Measurements from ENCODE around the gene BEND5. TPM values are rescaled to one million over a fixed set of nuclear protein-coding genes. Genes with fewer than 3 reads are reported as not detected.

BEND5 gene
- total and polyA plus RNA-seq, 2 of the 13 experiments (the other 11 are each of a cell fraction or from before 2014, with no cell fraction given), result 0.11 TPM; not detected in 1

GRCh38 chr1:48715921-48716320, 60.8 kb downstream of the BEND5 start:
- WGBS (ENCODE audit: low lambda C conversion rate), result 39% methylated on average over 5 of the region's 5 CpGs
- H3K9ac ChIP-seq (ENCODE audit: insufficient read depth, low read depth, low read length), result no peak overlapping the region
- POLR2A ChIA-PET, result no interaction called here
- H3K4me1 ChIP-seq (ENCODE audit: insufficient read depth, low read length), result no peaks in the 10 kb centered on the region
- intact Hi-C loops (cut with micrococcal nuclease; ENCODE audit: unreplicated experiment), result no loop called here
- CTCF ChIA-PET (ENCODE audit: low intra/inter-chr PET ratio, low total read pairs), result no interaction called here
- H3K79me2 ChIP-seq (ENCODE audit: insufficient read depth, low read length), result no peaks in the 10 kb centered on the region
- H3K4me2 ChIP-seq (ENCODE audit: low read depth, low read length), result no peak overlapping the region
- no peak for TF ChIP-seq PBX2 (CRISPR knock-in tag; IDR thresholded peaks at IDR 0.05)
- no peak for TF ChIP-seq HES4 (CRISPR knock-in tag; IDR thresholded peaks at IDR 0.05; ENCODE audit: borderline replicate concordance)
- TF ChIP-seq POLR2AphosphoS5 (IDR thresholded peaks at IDR 0.05; ENCODE audit: low read depth, low read length), result no peak
- no peaks in the 10 kb centered on the region for H3K9me3 ChIP-seq (ENCODE audit: low read length)
- ATAC-seq (no peak), FAIRE-seq (no peak), DNase-seq (ENCODE audit: low spot score) (no peak)
- no peaks in the 10 kb centered on the region for H3K27me3 ChIP-seq (ENCODE audit: control insufficient read depth in 1 of 2, insufficient read depth in 2 of 2, low read length in 2 of 2)
- no peak overlapping the region for H3K4me3 ChIP-seq (replicated peaks in 1 of 3; ENCODE audit: insufficient read depth in 1 of 3, low read depth in 2 of 3, low read length in 3 of 3)
- no peak overlapping the region for H3K27ac ChIP-seq (ENCODE audit: extremely low read length, insufficient read depth, low read length)
- no peak overlapping the region for H2AFZ ChIP-seq (ENCODE audit: low read length)
- no peaks in the 10 kb centered on the region for H3K36me3 ChIP-seq (replicated peaks in 1 of 2; ENCODE audit: control insufficient read depth in 1 of 2, insufficient read depth in 2 of 2, low read length in 2 of 2)
- in situ Hi-C loops (cut with HindIII; ENCODE audit: extremely low pct_ligation_motif_present, low pct_unique_long_range_greater_than_20kb), result no loop called here
- no TSS peak for BruUV-seq (replicated peaks)
- H4K20me1 ChIP-seq (ENCODE audit: insufficient read depth, low read length), result no peaks in the 10 kb centered on the region

- Histone ChIP-seq H2AFZ (ENCODE audit: low read length) (no peak overlapping the region), H3K9ac (ENCODE audit: insufficient read depth, low read depth, low read length) (no peak overlapping the region), H3K27me3 (ENCODE audit: control insufficient read depth in 1 of 2, insufficient read depth in 2 of 2, low read length in 2 of 2) (no peaks in the 10 kb centered on the region), H3K9me3 (ENCODE audit: low read length) (no peaks in the 10 kb centered on the region), H3K27ac (ENCODE audit: extremely low read length, insufficient read depth, low read length) (no peak overlapping the region), H3K4me1 (ENCODE audit: insufficient read depth, low read length) (no peaks in the 10 kb centered on the region), H3K4me2 (ENCODE audit: low read depth, low read length) (no peak overlapping the region), H3K79me2 (ENCODE audit: insufficient read depth, low read length) (no peaks in the 10 kb centered on the region), H3K36me3 (replicated peaks in 1 of 2; ENCODE audit: control insufficient read depth in 1 of 2, insufficient read depth in 2 of 2, low read length in 2 of 2) (no peaks in the 10 kb centered on the region), H4K20me1 (ENCODE audit: insufficient read depth, low read length) (no peaks in the 10 kb centered on the region), H3K4me3 (replicated peaks in 1 of 3; ENCODE audit: insufficient read depth in 1 of 3, low read depth in 2 of 3, low read length in 3 of 3) (no peak overlapping the region)
- ATAC-seq, result no peak
- intact Hi-C loops (cut with micrococcal nuclease; ENCODE audit: unreplicated experiment), result no loop called here
- no peak for DNase-seq (ENCODE audit: low spot score)
- in situ Hi-C loops (cut with HindIII; ENCODE audit: extremely low pct_ligation_motif_present, low pct_unique_long_range_greater_than_20kb), result no loop called here
- POLR2A ChIA-PET, result no interaction called here
- no peak for FAIRE-seq
- CTCF ChIA-PET (ENCODE audit: low intra/inter-chr PET ratio, low total read pairs), result no interaction called here
- WGBS (ENCODE audit: low lambda C conversion rate), result 42% methylated on average over 2 of the region's 2 CpGs
- no TSS peak for BruUV-seq (replicated peaks)
- TF ChIP-seq ISL2 (CRISPR knock-in tag; IDR thresholded peaks at IDR 0.05) (no peak), THAP7 (CRISPR knock-in tag; IDR thresholded peaks at IDR 0.05) (no peak), ZNF430 (CRISPR knock-in tag; IDR thresholded peaks at IDR 0.05) (no peak), TFDP1 (CRISPR knock-in tag; IDR thresholded peaks at IDR 0.05; ENCODE audit: borderline replicate concordance) (no peak), ZNF562 (CRISPR knock-in tag; IDR thresholded peaks at IDR 0.05; ENCODE audit: borderline replicate concordance) (no peak), KMT2A (CRISPR knock-in tag; IDR thresholded peaks at IDR 0.05) (no peak), SAP130 (CRISPR knock-in tag; IDR thresholded peaks at IDR 0.05; ENCODE audit: low read depth) (no peak), DR1 (CRISPR knock-in tag; IDR thresholded peaks at IDR 0.05) (no peak), FOXK2 (IDR thresholded peaks at IDR 0.05) (no peak), E2F1 (CRISPR knock-in tag; IDR thresholded peaks at IDR 0.05) (no peak), MAFG (CRISPR knock-in tag; IDR thresholded peaks at IDR 0.05) (no peak), DNMT1 (CRISPR knock-in tag; IDR thresholded peaks at IDR 0.05) (no peak), ZNF121 (CRISPR knock-in tag; IDR thresholded peaks at IDR 0.05) (no peak), ZNF724P (CRISPR knock-in tag; IDR thresholded peaks at IDR 0.05; ENCODE audit: borderline replicate concordance) (no peak), XBP1 (CRISPR knock-in tag; IDR thresholded peaks at IDR 0.05) (no peak)
These were observed 65.8 kb downstream of the BEND5 start for GRCh38 chr1:48710915-48711314.

Measured in HepG2 (cell line).